HFFc6 (cell line): Measurements from ENCODE around the gene PCGF1. TPM values are rescaled to one million over a fixed set of nuclear protein-coding genes. Genes with fewer than 3 reads are reported as not detected.

ENCODE experiments used
- DNase-seq: peaks from one replicate; pipeline ENCODE4 v3.0.0-alpha.2; 2018
- H3K27ac Mint-ChIP-seq: 2 replicates; pipeline ENCODE4 v1.8.0; 2020; ENCODE audit warnings: mild to moderate bottlenecking, mixed read lengths
- H3K27me3 Mint-ChIP-seq: 2 replicates; pipeline ENCODE4 v1.8.0; 2021; ENCODE audit warnings: mild to moderate bottlenecking, moderate library complexity, mixed read lengths; ENCODE audit not compliant: insufficient read depth
- H3K36me3 Mint-ChIP-seq: 2 replicates; pipeline ENCODE4 v1.8.0; 2021; ENCODE audit warnings: low read depth, mixed read lengths
- H3K4me1 Mint-ChIP-seq: 2 replicates; pipeline ENCODE4 v1.8.0; 2020; ENCODE audit warnings: low read depth, mixed read lengths
- H3K4me3 Mint-ChIP-seq: 2 replicates; pipeline ENCODE4 v1.8.0; 2020; ENCODE audit warnings: mild to moderate bottlenecking, moderate library complexity, mixed read lengths
- H3K9me3 Mint-ChIP-seq: 2 replicates; pipeline ENCODE4 v1.8.0; 2020; ENCODE audit warnings: mild to moderate bottlenecking, mixed read lengths
- CTCF ChIP-seq: fragments of 200-600 bp; sonication (generic); IDR thresholded peaks from 2 replicates; pipeline ENCODE4 v1.5.0; 2021; ENCODE audit warnings: antibody characterized with exemption, mild to moderate bottlenecking
- total RNA-seq, 6 experiments: library from RNA; stranded (reverse); fragmentation: NEBNext Ultra II Directional; extraction: Animal tissue kit (Norgen Biotek cat#: 25700); gene quantifications; 2 replicates in 1 of 6; 3 replicates in 5 of 6; pipeline ENCODE4 v1.2.3, GENCODE V29; 2021

PCGF1 gene
- total RNA-seq, 6 experiments from 2014 or later = 26.0 to 33.8 (median 29.3) TPM

- Mint-ChIP-seq H3K27ac (no peak overlapping the region), H3K27me3 (peaks cover 52% of the 10 kb centered on the region), H3K4me1 (peaks cover 2% of the 10 kb centered on the region), H3K9me3 (no peaks in the 10 kb centered on the region), H3K4me3 (no peak overlapping the region), H3K36me3 (peaks cover 5% of the 10 kb centered on the region; the same call in 1 of the 2 replicates)
- no peak for TF ChIP-seq CTCF
- DNase-seq = no peak
These were observed 9.2 kb upstream of the PCGF1 start for GRCh38 chr2:74516650-74517049.

GRCh38 chr2:74515981-74516633 lies 8.6 kb upstream of the PCGF1 start:
- H3K27ac Mint-ChIP-seq = no peak overlapping the region
- peaks cover 55% of the 10 kb centered on the region for H3K27me3 Mint-ChIP-seq
- TF ChIP-seq CTCF = no peak
- no peaks in the 10 kb centered on the region for H3K9me3 Mint-ChIP-seq
- DNase-seq = no peak
- H3K4me3 Mint-ChIP-seq = no peak overlapping the region
- peaks cover 5% of the 10 kb centered on the region; the same call in 1 of the 2 replicates for H3K36me3 Mint-ChIP-seq
- peaks cover 7% of the 10 kb centered on the region for H3K4me1 Mint-ChIP-seq

GRCh38 chr2:74515271-74515980 lies 7.9 kb upstream of the PCGF1 start:
- peaks cover 52% of the 10 kb centered on the region for H3K27me3 Mint-ChIP-seq
- H3K9me3 Mint-ChIP-seq = no peaks in the 10 kb centered on the region
- no peak for TF ChIP-seq CTCF
- H3K36me3 Mint-ChIP-seq = peaks cover 5% of the 10 kb centered on the region; the same call in 1 of the 2 replicates
- no peak for DNase-seq
- H3K4me3 Mint-ChIP-seq = no peak overlapping the region
- no peak overlapping the region for H3K27ac Mint-ChIP-seq
- peaks cover 12% of the 10 kb centered on the region for H3K4me1 Mint-ChIP-seq

- Mint-ChIP-seq H3K9me3 (no peaks in the 10 kb centered on the region), H3K4me1 (peaks cover 15% of the 10 kb centered on the region), H3K4me3 (peak within 1 kb of the TSS; percentile 38; the same call in 1 of the 2 replicates), H3K27ac (no peak within 1 kb of the TSS), H3K36me3 (peaks cover 5% of the 10 kb centered on the region; the same call in 1 of the 2 replicates), H3K27me3 (peaks cover 46% of the 10 kb centered on the region)
- no peak for TF ChIP-seq CTCF
- no peak for DNase-seq
These were observed 7.1 kb upstream of the PCGF1 start, which contains the start of gene TLX2 for GRCh38 chr2:74514368-74515270. TSS of gene TLX2 (plus strand) at chr2:74514450. CDS start at chr2:74514807, 357 bp downstream.

GRCh38 chr2:74513605-74514367 lies 6.3 kb upstream of the PCGF1 start:
- peak overlapping the region; percentile 38; the same call in 1 of the 2 replicates for H3K4me3 Mint-ChIP-seq
- no peaks in the 10 kb centered on the region for H3K9me3 Mint-ChIP-seq
- H3K27ac Mint-ChIP-seq = no peak overlapping the region
- peaks cover 5% of the 10 kb centered on the region; the same call in 1 of the 2 replicates for H3K36me3 Mint-ChIP-seq
- H3K27me3 Mint-ChIP-seq = peaks cover 42% of the 10 kb centered on the region
- TF ChIP-seq CTCF = no peak
- H3K4me1 Mint-ChIP-seq = peaks cover 17% of the 10 kb centered on the region
- DNase-seq = no peak
